IPS-18a (cell line): ENCODE data around the gene DNAH5.

Experiments used
- H3K27ac ChIP-seq: one replicate; pipeline ENCODE4 v1.5.1; 2013; ENCODE audit warnings: low read length
- H3K27me3 ChIP-seq: one replicate; pipeline ENCODE4 v1.6.1; 2013; ENCODE audit warnings: mild to moderate bottlenecking, low read length; ENCODE audit not compliant: control insufficient read depth, insufficient read depth
- H3K36me3 ChIP-seq: one replicate; pipeline ENCODE4 v1.6.1; 2013; ENCODE audit warnings: low read depth, low read length; ENCODE audit not compliant: control insufficient read depth
- H3K4me1 ChIP-seq: one replicate; pipeline ENCODE4 v1.6.1; 2013; ENCODE audit warnings: low read depth, low read length; ENCODE audit not compliant: control insufficient read depth
- H3K4me3 ChIP-seq: one replicate; pipeline ENCODE4 v1.5.1; 2013; ENCODE audit warnings: low read length
- H3K9ac ChIP-seq: one replicate; pipeline ENCODE4 v1.6.1; 2013; ENCODE audit warnings: mild to moderate bottlenecking, low read length, moderate library complexity
- H3K9me3 ChIP-seq: one replicate; pipeline ENCODE4 v1.6.1; 2013; ENCODE audit warnings: low read depth, low read length; ENCODE audit not compliant: control insufficient read depth

Gene DNAH5

DNA sequence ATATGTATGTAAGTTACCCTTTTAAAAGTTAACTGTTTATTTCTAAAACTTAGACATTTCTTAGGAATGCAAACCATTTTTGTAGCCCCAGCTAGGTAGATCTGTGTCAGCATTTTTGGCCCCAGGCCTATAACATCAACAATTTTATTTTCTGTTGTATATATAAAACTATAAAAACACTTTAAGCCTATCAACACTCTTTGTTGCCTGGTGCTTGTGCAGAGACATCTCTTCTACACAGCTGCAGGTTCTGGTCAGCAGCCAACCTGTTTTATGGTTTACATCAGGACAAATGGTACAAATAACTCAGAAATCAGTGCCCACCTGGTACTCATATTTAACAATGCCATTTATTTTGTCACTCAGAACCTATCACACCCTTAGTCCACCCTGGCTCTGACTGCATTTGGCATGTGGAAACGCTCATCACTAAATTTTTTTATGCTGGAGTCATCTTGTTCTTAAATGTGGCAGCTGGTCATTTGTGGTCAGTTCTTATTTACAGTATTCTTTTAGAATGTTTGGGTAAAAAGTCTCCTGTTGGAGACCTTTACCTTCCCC, 173.4 kb downstream of the DNAH5 start:
- no peak overlapping the region for H3K27ac ChIP-seq

GRCh38 chr5:13766236-13766635, 178.3 kb downstream of the DNAH5 start:
- H3K9me3 ChIP-seq, result no peaks in the 10 kb centered on the region
- no peak overlapping the region for H3K27ac ChIP-seq
- no peaks in the 10 kb centered on the region for H3K27me3 ChIP-seq
- H3K9ac ChIP-seq, result no peak overlapping the region
- H3K4me3 ChIP-seq, result no peak overlapping the region
- H3K4me1 ChIP-seq, result no peaks in the 10 kb centered on the region
- H3K36me3 ChIP-seq, result no peaks in the 10 kb centered on the region

More for the DNA sequence above, 173.4 kb downstream of the DNAH5 start:
- H3K36me3 ChIP-seq, result no peaks in the 10 kb centered on the region
- no peaks in the 10 kb centered on the region for H3K4me1 ChIP-seq
- no peaks in the 10 kb centered on the region for H3K27me3 ChIP-seq
- H3K4me3 ChIP-seq, result no peak overlapping the region
- no peak overlapping the region for H3K9ac ChIP-seq
- no peaks in the 10 kb centered on the region for H3K9me3 ChIP-seq

DNA sequence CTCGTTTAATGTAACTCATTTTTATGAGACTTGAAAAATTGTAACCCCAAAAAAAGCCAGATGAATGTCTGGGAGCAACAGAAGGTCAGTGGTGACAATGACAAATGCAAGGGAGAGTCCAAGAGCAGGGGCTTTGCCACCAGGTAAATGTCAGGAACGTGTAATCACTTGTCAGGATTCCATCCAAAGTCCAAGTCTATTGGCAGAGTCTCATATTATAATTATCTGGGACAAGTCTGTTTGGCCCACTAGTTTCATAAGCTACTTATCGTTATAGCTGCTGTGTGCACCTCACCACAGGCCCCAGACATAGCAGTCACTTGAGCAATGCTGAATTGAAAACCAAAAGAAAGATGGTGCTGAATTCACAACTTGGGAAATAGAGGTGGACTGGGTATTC, 180.8 kb downstream of the DNAH5 start:
- no peaks in the 10 kb centered on the region for H3K36me3 ChIP-seq

DNA sequence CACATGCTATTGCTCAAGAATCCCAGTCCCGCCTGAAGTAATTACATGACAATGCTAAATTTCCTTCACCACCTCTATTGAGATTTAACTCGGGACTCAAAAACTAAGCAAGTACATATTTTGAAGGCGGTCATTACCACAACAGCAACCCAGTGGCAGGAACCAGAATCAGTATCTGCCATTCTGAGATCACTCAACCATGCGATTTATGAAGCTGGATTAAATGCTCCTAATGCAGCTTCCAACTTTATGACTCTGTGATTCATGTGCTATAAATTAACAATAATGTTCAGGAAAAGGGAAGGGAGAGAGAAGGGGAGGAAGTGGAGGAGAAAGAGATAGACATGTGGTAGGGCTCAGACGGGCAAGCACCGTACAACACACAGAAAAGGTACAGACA, 194.7 kb downstream of the DNAH5 start:
- Histone ChIP-seq H3K36me3 (no peaks in the 10 kb centered on the region), H3K4me3 (no peak overlapping the region), H3K4me1 (no peaks in the 10 kb centered on the region), H3K27ac (no peak overlapping the region), H3K9ac (no peak overlapping the region), H3K27me3 (no peaks in the 10 kb centered on the region), H3K9me3 (no peaks in the 10 kb centered on the region)

More for the DNA sequence above, 180.8 kb downstream of the DNAH5 start:
- Histone ChIP-seq H3K27me3 (no peaks in the 10 kb centered on the region), H3K9ac (no peak overlapping the region), H3K4me3 (no peak overlapping the region), H3K27ac (no peak overlapping the region), H3K4me1 (no peaks in the 10 kb centered on the region), H3K9me3 (no peaks in the 10 kb centered on the region)

DNA sequence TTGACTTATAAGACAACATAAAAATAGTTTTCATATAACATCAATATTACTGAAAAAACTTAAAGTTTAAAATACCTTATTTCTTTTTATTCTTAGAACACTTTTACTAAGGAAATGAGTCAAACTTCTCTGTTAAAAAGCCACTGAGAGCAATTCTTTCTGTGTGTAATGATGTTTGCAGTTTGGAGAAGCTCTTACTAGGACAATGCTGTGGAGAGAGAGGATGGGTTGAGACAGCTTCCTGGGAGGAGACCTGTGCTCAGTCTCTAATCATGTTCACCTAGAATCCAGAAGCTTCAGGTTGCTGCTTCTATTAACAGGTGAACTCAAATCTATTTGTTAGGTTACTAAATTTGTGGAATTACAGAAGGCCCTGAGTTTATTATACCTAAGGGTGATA, 198.5 kb downstream of the DNAH5 start:
- H3K27ac ChIP-seq, result no peak overlapping the region

GRCh38 chr5:13745508-13745907, 199.0 kb downstream of the DNAH5 start:
- Histone ChIP-seq H3K36me3 (no peaks in the 10 kb centered on the region), H3K9ac (no peak overlapping the region), H3K27me3 (no peaks in the 10 kb centered on the region), H3K4me3 (no peak overlapping the region), H3K9me3 (no peaks in the 10 kb centered on the region), H3K27ac (no peak overlapping the region), H3K4me1 (no peaks in the 10 kb centered on the region)

More for the DNA sequence above, 198.5 kb downstream of the DNAH5 start:
- Histone ChIP-seq H3K4me1 (no peaks in the 10 kb centered on the region), H3K36me3 (no peaks in the 10 kb centered on the region), H3K9ac (no peak overlapping the region), H3K27me3 (no peaks in the 10 kb centered on the region), H3K9me3 (no peaks in the 10 kb centered on the region), H3K4me3 (no peak overlapping the region)

DNA sequence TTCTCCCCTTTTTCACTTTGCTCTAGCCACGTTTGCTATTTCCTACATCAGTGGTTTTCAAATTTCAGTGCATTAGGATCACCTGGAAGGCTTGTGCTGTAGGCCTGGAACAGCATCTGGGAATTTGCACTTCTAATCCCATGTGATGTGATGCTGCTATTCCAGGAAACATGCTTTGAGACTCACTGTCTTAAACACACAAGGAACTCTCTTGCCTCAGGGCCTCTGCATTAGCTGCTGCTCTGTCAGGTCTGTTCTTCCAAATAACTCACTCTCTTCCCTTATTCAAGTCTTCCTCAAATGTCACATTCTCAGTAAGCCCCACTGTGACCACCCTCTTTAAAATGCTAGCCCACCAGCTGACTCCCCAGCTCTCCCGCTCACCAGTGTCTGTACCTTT, 204.0 kb downstream of the DNAH5 start:
- no peak overlapping the region for H3K9ac ChIP-seq
- H3K9me3 ChIP-seq, result no peaks in the 10 kb centered on the region

GRCh38 chr5:13739479-13739878, 205.0 kb downstream of the DNAH5 start:
- no peak overlapping the region for H3K9ac ChIP-seq

More for the DNA sequence above, 204.0 kb downstream of the DNAH5 start:
- no peak overlapping the region for H3K27ac ChIP-seq
- no peak overlapping the region for H3K4me3 ChIP-seq
- no peaks in the 10 kb centered on the region for H3K36me3 ChIP-seq
- H3K27me3 ChIP-seq, result no peaks in the 10 kb centered on the region
- H3K4me1 ChIP-seq, result no peaks in the 10 kb centered on the region

DNA sequence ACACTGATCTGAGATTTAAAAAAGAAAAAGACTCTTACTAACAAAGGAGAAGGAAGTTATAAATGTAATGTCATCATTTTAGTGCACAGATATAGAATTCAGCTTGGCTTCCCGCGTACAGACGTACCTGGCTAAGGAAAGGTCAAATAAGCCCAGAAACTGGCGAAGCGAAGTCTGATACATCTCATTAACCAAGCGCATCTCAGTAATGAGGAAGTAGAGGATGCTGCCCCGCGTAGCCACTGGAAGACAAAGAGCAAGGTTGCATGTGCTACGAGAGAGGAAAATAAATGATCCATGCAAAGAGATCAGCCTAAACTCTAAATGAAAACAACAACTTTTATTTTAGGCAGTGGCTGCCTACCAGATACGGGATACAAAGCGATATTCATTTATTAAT, 208.8 kb downstream of the DNAH5 start:
- Histone ChIP-seq H3K27me3 (no peaks in the 10 kb centered on the region), H3K36me3 (no peaks in the 10 kb centered on the region), H3K27ac (no peak overlapping the region), H3K4me1 (no peaks in the 10 kb centered on the region), H3K9me3 (no peaks in the 10 kb centered on the region), H3K4me3 (no peak overlapping the region), H3K9ac (no peak overlapping the region)

More at GRCh38 chr5:13739479-13739878, 205.0 kb downstream of the DNAH5 start:
- Histone ChIP-seq H3K4me3 (no peak overlapping the region), H3K4me1 (no peaks in the 10 kb centered on the region), H3K27ac (no peak overlapping the region), H3K27me3 (no peaks in the 10 kb centered on the region), H3K9me3 (no peaks in the 10 kb centered on the region), H3K36me3 (no peaks in the 10 kb centered on the region)

GRCh38 chr5:13731121-13731628, 213.3 kb downstream of the DNAH5 start:
- Histone ChIP-seq H3K4me1 (no peaks in the 10 kb centered on the region), H3K4me3 (no peak overlapping the region), H3K27ac (no peak overlapping the region)

DNA sequence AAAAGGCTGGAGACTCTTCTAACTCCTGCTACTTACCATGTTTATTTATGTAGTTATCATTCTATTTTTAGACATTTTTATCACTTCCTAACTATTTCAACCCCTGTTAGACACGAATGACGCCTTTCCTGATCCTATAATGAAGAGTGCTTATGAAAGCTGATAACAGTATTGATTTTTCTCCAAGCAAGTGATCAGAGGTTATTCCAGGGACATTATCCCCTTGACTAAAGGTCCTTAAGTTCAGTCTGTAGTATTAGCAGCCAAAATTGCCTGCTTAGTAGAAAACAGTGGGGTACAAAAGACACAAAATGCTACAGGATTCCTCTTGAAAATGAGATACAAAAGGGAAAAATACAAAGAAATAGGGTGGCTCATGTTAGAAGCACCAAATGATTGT, 235.6 kb downstream of the DNAH5 start:
- Histone ChIP-seq H3K9ac (no peak overlapping the region), H3K9me3 (no peaks in the 10 kb centered on the region), H3K36me3 (no peaks in the 10 kb centered on the region), H3K4me3 (no peak overlapping the region), H3K4me1 (no peaks in the 10 kb centered on the region), H3K27ac (no peak overlapping the region), H3K27me3 (no peaks in the 10 kb centered on the region)

More at GRCh38 chr5:13731121-13731628, 213.3 kb downstream of the DNAH5 start:
- no peaks in the 10 kb centered on the region for H3K36me3 ChIP-seq
- no peaks in the 10 kb centered on the region for H3K9me3 ChIP-seq
- no peaks in the 10 kb centered on the region for H3K27me3 ChIP-seq
- no peak overlapping the region for H3K9ac ChIP-seq

- Histone ChIP-seq H3K9ac (no peak overlapping the region), H3K27me3 (no peaks in the 10 kb centered on the region), H3K4me3 (no peak overlapping the region), H3K36me3 (no peaks in the 10 kb centered on the region), H3K9me3 (no peaks in the 10 kb centered on the region), H3K27ac (no peak overlapping the region), H3K4me1 (no peaks in the 10 kb centered on the region)
Measured at GRCh38 chr5:13708432-13708831, 236.1 kb downstream of the DNAH5 start.
